HG03432 (cell line): ENCODE results near the gene EREG.
"Not testable (repeated sequence)": the region's sequence is repeated elsewhere in the genome, so short reads cannot be mapped to it uniquely, and the experiment has no call there.

ENCODE experiments used
- ATAC-seq: cut with Tn5 transposase; IDR thresholded peaks from one replicate; pipeline ENCODE4 v1.9.1; 2021; ENCODE audit warnings: mild to moderate bottlenecking, moderate library complexity; ENCODE audit not compliant: unreplicated experiment

The EREG gene

GRCh38 chr4:74387790-74388189, 22.8 kb downstream of the EREG start:
- no peak for ATAC-seq

DNA sequence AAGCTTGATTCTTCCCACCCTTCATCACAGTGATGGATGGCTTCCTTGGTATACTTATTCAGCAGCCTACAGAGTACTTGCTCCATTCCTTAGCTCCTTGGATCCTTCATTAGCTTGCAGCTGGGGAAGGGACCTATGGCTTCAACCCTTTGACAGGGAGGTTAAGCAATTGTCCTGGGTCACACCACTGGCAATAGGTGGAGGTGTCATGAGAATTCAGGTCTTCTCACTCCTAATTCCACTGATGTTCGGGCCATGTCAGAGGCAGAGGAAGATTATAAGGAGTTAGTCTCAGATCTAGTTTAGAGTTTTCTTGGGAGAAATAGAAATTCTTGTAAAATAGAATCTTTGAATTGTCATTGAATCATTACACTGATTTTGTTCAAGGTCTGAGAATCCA, 24.5 kb downstream of the EREG start:
- no peak for ATAC-seq

DNA sequence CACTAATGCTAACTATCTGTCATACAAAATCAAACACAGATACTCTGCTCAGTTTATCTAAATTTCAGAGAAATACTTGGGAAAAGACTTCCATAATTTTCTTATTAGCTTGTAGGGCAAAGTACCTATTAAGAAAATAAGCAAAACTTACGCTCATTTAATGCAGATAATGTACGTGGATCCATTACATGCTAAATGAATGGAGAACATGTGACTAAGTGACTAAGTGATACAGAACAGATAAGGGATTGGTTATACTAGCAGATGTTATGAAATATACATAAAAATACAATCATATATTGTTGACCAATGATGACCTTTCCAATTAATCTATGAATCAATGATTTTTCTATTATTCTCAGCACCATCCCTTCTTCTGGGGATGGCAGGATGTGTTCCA, 25.7 kb downstream of the EREG start:
- no peak for ATAC-seq

GRCh38 chr4:74391346-74391745, 26.4 kb downstream of the EREG start:
- ATAC-seq = no peak

GRCh38 chr4:74391890-74392475, 27.0 kb downstream of the EREG start:
- ATAC-seq = no peak

DNA sequence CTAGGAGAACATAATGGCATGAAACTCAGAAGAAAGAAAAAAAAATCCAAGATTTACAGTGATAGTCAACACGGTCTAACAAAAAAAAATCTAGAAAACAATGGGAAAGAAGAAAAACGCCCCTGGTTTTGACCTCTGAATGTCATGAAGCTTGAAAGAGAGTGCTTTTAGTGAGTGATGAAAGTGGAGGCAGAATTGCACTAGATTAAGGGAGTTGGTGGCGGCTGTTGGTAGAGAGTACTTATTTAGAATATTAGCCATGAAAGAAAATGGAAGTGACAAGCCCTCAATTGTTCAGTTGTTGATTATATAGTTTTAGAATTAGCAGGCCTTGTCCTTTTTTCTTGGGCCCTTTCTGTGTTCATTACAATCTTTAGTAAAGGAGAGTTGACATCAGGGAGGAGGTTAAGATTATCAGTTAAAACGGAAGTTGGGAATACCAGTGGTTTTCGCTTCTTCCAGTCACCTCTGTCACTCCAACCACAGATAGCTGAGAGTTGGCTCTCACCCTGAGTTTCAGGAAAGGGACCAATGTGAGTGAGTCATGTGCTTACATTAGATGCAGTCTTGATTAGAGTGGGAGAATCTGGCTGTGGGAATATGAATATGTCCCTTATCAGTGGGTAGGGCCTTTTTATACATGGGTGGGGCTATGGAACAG, 29.7 kb downstream of the EREG start:
- no peak for ATAC-seq

- ATAC-seq = no peak
Observed at GRCh38 chr4:74395633-74396032, 30.7 kb downstream of the EREG start.

GRCh38 chr4:74397748-74398426, 32.9 kb downstream of the EREG start:
- ATAC-seq = peak; percentile 65

DNA sequence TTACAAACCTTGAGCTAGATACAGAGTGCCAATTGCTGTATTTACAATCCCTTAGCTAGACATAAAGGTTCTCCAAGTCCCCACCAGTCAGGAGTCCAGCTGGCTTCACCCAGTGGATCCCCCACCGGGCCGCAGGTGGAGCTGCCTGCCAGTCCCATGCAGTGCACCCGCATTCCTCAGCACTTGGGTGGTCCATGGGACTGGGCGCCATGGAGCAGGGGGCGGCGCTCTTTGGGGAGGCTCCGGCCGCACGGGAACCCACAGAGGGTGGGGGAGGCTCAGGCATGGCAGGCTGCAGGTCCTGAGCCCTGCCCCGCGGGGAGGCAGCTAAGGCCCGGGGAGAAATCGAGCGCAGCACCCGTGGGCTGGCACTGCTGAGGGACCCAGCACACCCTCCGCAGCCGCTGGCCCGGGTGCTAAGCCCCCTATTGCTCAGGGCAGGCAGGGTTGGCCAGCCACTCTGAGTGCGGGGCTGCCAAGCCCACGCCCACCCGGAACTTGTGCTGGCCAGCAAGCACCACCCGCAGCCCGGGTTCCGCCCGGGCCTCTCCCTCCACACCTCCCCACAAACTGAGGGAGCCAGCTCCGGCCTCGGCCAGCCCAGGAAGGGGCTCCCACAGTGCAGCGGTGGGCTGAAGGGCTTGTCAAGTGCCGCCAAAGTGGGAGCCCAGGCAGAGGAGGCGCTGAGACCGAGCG, 34.1 kb downstream of the EREG start:
- not testable (repeated sequence) for ATAC-seq

- ATAC-seq = no peak
Observed at GRCh38 chr4:74400395-74400794, 35.5 kb downstream of the EREG start.

- peak; percentile 93 for ATAC-seq
Observed at GRCh38 chr4:74402692-74403456, 37.9 kb downstream of the EREG start.

GRCh38 chr4:74407891-74408290, 42.9 kb downstream of the EREG start:
- no peak for ATAC-seq

- ATAC-seq = no peak
Observed at GRCh38 chr4:74408639-74409038, 43.7 kb downstream of the EREG start.

- no peak for ATAC-seq
Observed at GRCh38 chr4:74410272-74410671, 45.3 kb downstream of the EREG start.

- no peak for ATAC-seq
Observed at GRCh38 chr4:74412225-74412624, 47.3 kb downstream of the EREG start.

GRCh38 chr4:74413265-74413664, 48.3 kb downstream of the EREG start:
- no peak for ATAC-seq

GRCh38 chr4:74414149-74414809, 49.3 kb downstream of the EREG start:
- ATAC-seq = no peak

DNA sequence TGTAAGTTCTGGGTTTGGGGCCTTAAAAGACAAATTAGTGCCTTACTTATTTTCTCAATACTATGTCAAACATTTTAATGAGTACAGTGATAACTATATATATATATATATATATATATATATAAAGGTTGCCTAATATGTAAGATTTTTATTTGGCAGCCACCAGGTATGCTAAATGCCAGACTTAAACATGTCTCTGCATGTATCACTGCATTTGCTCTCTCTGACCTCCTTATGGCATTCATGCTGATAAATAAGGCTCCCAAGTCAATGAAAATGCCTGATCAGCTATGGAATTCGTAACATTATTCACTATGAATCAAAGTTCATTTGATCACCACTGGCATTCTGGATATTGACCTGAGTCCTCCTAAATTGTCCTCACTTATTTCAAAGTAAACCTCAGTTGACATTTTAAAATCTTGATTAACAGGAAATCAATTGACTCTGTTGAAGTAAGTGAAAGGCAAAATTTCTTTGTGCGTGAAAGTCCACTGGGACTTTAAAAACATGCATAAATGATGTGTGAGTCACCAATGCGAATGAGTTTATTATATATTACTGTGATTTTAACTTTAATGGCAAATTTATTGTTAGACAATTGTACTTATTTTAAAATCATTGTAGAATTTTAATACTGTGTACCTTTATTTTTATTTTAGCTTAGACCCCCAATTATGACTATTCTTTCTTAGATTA, 50.8 kb downstream of the EREG start:
- ATAC-seq = no peak

DNA sequence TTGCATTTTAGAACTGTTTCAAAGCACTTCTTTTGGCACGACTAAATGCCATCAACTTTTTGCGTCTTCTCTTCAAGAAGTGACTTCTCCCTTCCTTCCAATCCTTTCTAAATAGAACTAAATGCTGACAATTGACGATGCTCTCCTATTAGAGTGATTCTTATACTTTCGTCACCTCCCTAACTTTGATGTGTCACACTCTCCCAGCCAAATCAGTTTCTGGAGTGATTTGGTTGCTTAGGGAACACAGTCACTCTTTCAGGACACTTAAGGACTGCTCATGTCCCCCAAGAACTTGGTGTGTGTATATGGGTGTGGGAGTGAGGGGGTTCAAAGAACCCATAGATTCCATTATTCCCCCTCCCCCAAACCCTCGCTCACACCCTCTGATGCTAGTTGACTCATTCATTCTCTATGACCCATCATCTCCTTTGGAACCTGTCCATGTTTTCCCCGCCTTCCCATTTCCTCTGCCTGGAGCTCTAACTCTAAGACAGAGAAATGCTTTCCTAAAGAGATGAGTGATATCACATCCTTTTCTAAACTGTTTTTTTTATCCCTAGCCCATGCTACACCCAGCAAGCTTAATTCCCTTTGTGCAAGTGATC, 53.2 kb downstream of the EREG start:
- ATAC-seq = no peak
